ENCODE data around the gene CACNB2. TPM values are rescaled to one million over a fixed set of nuclear protein-coding genes. Genes with fewer than 3 reads are reported as not detected.

The CACNB2 gene
- total RNA-seq, 2 donors from 2014 or later, result 4.5 to 56.7 TPM

- Histone ChIP-seq H3K9me3 (no peaks in the 10 kb centered on the region), H3K36me3 (no peaks in the 10 kb centered on the region), H3K4me1 (ENCODE audit: control insufficient read depth in 1 of 2, low read depth in 2 of 2) (no peaks in the 10 kb centered on the region), H3K4me3 (no peak overlapping the region), H3K27me3 (replicated peaks; ENCODE audit: insufficient read depth) (no peaks in the 10 kb centered on the region), H3K27ac (no peak overlapping the region)
- TF ChIP-seq CTCF (IDR thresholded peaks at IDR 0.05), result no peak
- no peak for ATAC-seq (ENCODE audit: insufficient number of reproducible peaks, low FRiP score, low read depth)
- DNase-seq (ENCODE audit: low spot score), result no peak
Observed at GRCh38 chr10:18297659-18298058, 157.4 kb downstream of the CACNB2 start.

GRCh38 chr10:18298256-18298655 is 158.0 kb downstream of the CACNB2 start:
- Histone ChIP-seq H3K27me3 (replicated peaks; ENCODE audit: insufficient read depth) (no peaks in the 10 kb centered on the region), H3K27ac (no peak overlapping the region), H3K36me3 (no peaks in the 10 kb centered on the region), H3K4me1 (ENCODE audit: control insufficient read depth in 1 of 2, low read depth in 2 of 2) (no peaks in the 10 kb centered on the region), H3K9me3 (no peaks in the 10 kb centered on the region), H3K4me3 (no peak overlapping the region)
- TF ChIP-seq CTCF (IDR thresholded peaks at IDR 0.05), result no peak
- no peak for ATAC-seq (ENCODE audit: insufficient number of reproducible peaks, low FRiP score, low read depth)
- no peak for DNase-seq (ENCODE audit: low spot score)

- Histone ChIP-seq H3K9me3 (no peaks in the 10 kb centered on the region), H3K4me1 (ENCODE audit: control insufficient read depth in 1 of 2, low read depth in 2 of 2) (peaks cover 0 to 10% of the 10 kb centered on the region in 2 donors), H3K4me3 (no peak overlapping the region), H3K36me3 (no peaks in the 10 kb centered on the region), H3K27ac (no peak overlapping the region), H3K27me3 (replicated peaks; ENCODE audit: insufficient read depth) (no peaks in the 10 kb centered on the region)
- ATAC-seq (ENCODE audit: insufficient number of reproducible peaks, low FRiP score, low read depth) (no peak), DNase-seq (ENCODE audit: low spot score) (no peak)
- TF ChIP-seq CTCF (IDR thresholded peaks at IDR 0.05), result no peak
Observed at GRCh38 chr10:18303851-18304801, 163.9 kb downstream of the CACNB2 start.

GRCh38 chr10:18306031-18306430 is 165.8 kb downstream of the CACNB2 start:
- no peak overlapping the region for H3K27ac ChIP-seq
- DNase-seq (ENCODE audit: low spot score) (no peak), ATAC-seq (ENCODE audit: insufficient number of reproducible peaks, low FRiP score, low read depth) (no peak)
- no peak overlapping the region for H3K4me3 ChIP-seq
- peaks cover 0 to 18% of the 10 kb centered on the region in 2 donors for H3K4me1 ChIP-seq (ENCODE audit: control insufficient read depth in 1 of 2, low read depth in 2 of 2)
- no peaks in the 10 kb centered on the region for H3K9me3 ChIP-seq
- no peaks in the 10 kb centered on the region for H3K36me3 ChIP-seq
- TF ChIP-seq CTCF (IDR thresholded peaks at IDR 0.05), result no peak
- H3K27me3 ChIP-seq (replicated peaks; ENCODE audit: insufficient read depth), result no peaks in the 10 kb centered on the region

GRCh38 chr10:18308600-18308999 is 168.4 kb downstream of the CACNB2 start:
- no peak for TF ChIP-seq CTCF (IDR thresholded peaks at IDR 0.05)
- ATAC-seq (ENCODE audit: insufficient number of reproducible peaks, low FRiP score, low read depth) (peak; percentile 84), DNase-seq (ENCODE audit: low spot score) (peak; percentile 14)
- Histone ChIP-seq H3K36me3 (no peaks in the 10 kb centered on the region), H3K27ac (peak overlapping the region; percentile 7 to 52), H3K4me1 (ENCODE audit: control insufficient read depth in 1 of 2, low read depth in 2 of 2) (peaks cover 0 to 34% of the 10 kb centered on the region in 2 donors), H3K27me3 (replicated peaks; ENCODE audit: insufficient read depth) (no peaks in the 10 kb centered on the region), H3K9me3 (no peaks in the 10 kb centered on the region), H3K4me3 (peak overlapping the region; percentile 21)
